AG09319 (cell line): ENCODE data around the gene DRC1.

Source experiments
- DNase-seq: peaks from one replicate; pipeline ENCODE4 v3.0.0-alpha.2; 2010; ENCODE audit warnings: low read depth; ENCODE audit errors: extremely low read depth
- TF ChIP-seq, protein P1 (sequence below): IDR thresholded peaks from 2 replicates; pipeline ENCODE4 v1.5.1; 2011; ENCODE audit warnings: low read depth, mild to moderate bottlenecking, inconsistent platforms, low read length, moderate library complexity

DRC1 gene

DNA sequence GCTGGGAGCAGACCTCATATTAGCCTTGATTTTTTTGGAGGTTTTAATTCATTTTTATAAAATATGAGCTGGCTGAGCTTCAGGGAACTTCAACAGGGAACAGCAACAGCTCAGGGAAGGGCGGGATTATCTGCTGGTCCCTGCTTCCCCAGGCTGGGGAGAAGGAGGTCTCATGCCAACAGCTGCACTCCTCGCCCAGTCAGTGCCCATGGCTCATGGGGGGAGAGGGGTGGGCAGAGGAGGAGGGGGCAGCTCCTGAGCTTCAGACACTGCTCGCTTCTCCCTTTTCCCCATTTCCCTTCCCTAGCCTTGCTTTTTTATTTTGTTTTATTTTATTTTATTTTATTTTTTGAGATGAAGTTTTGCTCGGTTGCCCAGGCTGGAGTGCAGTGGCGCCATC lies 76.6 kb downstream of the DRC1 start:
- TF ChIP-seq, protein P1, sequence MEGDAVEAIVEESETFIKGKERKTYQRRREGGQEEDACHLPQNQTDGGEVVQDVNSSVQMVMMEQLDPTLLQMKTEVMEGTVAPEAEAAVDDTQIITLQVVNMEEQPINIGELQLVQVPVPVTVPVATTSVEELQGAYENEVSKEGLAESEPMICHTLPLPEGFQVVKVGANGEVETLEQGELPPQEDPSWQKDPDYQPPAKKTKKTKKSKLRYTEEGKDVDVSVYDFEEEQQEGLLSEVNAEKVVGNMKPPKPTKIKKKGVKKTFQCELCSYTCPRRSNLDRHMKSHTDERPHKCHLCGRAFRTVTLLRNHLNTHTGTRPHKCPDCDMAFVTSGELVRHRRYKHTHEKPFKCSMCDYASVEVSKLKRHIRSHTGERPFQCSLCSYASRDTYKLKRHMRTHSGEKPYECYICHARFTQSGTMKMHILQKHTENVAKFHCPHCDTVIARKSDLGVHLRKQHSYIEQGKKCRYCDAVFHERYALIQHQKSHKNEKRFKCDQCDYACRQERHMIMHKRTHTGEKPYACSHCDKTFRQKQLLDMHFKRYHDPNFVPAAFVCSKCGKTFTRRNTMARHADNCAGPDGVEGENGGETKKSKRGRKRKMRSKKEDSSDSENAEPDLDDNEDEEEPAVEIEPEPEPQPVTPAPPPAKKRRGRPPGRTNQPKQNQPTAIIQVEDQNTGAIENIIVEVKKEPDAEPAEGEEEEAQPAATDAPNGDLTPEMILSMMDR, result no peak
- no peak for DNase-seq

DNA sequence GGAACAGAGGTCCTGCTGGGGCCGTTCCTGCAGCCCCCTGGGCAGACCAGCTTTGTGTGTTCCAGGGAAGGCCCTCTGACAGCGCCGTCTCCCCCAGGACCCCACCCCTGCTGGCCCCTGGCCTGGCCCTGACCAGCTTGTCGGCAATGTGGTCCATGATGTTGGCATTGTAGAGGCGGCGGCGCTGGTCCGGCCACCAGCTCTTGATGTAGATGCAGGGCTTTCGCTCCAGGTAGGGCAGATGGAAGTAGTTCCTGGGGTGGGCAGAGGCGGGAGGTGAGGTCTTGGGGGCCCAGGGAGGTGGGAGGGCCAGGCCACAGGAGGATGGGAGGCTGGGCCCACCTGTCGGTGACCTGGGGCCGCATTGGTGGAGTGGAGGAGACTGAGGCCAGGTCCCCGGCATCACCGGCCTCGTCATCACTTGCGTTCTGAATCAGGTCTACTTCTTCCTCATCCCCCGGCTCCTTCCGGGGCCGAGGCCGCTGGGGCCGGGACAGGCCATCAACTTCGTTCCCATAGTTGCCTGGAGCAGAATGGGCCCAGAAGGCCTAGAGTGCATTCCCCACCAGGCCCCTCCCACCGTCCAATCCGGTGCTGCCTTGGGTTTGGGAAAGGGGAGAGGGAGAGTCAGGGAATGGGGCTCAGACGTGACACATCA lies 77.5 kb downstream of the DRC1 start:
- TF ChIP-seq, protein P1, result no peak
- DNase-seq, result no peak

DNA sequence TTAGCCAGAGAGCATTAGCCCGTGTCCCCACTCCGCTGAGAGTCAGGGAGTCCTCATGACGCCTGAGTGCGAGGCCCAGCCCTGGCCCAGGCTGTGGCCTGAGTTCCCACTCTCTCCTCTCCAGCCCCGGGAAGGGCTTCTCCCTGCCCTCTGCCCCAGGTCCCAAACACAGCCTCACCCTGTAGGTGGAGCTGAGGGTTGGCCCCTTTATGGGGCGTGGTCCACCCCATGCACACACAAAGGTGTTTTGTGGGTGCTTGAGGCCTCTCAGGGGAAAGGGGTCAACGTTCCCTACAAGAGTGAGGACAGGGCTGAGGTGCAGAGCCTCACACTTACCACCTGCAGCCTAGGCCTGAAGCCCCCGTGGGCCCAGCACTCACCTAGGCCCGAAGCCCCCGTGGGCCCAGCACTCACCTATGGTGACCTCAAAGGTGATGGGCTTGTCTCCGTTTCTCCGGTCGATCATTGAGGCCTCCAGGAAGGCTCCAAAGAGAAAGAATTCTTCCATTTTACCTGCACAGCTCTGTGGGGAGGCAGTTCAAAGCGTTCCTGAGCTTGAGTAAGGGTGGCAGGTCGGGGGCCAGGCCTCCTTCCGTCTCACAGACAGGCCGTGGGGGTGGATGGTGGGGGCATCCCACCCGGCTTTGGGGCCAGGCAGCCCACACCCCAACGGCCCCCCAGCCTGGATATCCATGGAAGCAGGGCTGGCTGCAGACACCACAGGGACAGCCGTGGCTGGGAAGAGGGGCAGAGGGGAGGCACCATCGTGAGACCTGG lies 78.3 kb downstream of the DRC1 start:
- TF ChIP-seq, protein P1, result no peak

DNA sequence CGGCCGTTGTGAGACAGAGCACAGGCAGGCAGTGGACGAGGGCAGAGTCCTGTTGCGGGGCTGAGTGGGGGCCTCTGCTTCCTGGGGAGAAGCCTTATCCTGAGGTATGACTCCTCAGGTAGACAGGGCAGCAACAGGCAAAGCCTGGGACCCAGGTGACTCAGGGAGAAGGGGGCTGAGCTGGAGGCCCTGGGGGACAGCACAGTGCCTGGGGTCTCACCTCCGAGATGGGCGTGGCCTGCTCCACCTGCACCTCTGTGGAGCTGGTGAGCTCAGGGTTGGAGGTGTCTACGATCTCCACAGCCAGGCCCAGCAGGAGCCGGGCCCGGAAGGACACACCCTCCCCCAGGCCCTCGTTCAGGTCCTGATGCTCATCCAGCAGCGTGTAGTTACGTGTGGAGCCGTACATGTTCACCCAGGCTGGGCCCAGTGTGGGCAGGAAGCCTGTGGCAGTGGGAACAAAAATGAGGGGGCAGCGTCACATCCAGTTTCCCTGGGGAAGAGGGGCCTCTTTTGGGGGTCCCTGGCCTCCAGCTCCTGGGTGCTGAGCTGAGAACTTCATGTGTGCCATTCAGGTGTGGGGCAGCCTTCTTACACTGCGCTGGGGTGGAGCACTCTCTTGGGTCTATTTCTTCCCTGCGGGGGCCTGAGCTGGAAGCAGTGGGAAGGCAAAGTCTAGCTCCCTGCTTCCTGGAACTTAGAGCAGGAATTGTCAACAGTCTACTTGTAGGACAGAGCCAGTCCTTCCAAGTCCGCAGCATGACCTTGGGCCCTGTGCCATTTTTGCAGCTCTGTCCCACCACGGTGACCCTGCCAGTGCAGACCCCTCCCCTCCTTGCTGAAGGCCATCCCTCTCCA lies 79.1 kb downstream of the DRC1 start:
- no peak for DNase-seq
- TF ChIP-seq, protein P1, result no peak

More for the DNA sequence above, 78.3 kb downstream of the DRC1 start:
- no peak for DNase-seq

DNA sequence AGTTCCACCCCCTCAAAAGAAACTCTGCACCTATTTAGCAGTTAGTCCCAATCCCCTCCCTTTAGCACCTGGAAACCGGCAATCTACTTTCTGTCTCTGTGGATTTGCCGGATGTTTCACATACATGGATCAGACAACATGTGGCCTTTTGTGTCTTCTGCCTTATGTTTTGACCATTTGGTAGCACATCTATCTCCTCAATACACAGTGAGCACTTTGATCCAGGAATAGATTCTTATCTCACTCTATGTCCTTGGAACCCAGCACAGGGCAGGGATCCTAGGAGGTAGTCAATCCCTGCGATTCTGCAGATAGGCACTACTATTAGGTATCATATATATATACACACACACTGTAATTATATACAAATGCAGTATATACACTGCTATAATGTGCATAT lies 80.0 kb downstream of the DRC1 start:
- no peak for DNase-seq
- TF ChIP-seq, protein P1, result no peak

DNA sequence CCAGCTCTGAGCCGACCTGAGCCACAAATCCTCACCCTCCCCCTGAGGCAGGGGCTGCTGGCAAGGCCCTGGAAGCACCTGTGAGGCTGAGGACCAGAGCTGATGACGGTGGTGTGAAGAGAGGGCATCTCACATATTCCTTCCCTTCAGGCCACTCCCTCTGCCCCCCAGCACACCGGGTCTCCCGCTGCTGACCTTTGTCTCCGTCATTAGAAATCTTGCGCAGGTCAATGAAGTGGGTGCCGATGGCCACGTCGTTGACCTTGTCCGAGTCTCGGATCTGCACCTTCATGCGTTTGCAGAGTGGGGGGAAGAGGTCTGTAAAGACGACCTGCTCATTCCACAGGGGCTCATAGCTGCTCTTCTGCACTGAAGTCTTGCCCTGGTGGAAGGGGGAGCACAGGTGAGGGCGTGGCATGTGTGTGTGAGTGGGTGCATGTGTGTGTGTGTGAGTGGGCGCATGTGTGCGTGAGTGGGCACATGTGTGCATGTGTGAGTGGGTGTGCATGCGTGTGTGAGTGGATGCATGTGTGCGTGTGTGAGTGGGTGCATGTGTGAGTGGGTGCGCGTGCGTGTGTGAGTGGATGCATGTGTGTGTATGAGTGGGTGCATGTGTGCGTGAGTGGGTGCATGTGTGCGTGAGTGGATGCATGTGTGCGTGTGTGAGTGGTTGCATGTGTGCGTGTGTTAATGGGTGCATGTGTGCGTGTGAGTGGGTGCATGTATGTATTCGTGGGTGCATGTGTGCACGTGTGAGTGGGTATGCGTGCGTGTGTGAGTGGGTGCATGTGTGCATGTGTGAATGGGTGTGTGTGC lies 80.7 kb downstream of the DRC1 start:
- TF ChIP-seq, protein P1, result no peak

More for the DNA sequence above, 80.7 kb downstream of the DRC1 start:
- no peak for DNase-seq
